Liver (tissue), 9 donors: ENCODE results near the gene TTC38. TPM values are rescaled to one million over a fixed set of nuclear protein-coding genes. Genes with fewer than 3 reads are reported as not detected.

Experiments
- DNase-seq: peaks from one replicate; pipeline ENCODE4 v3.0.0-alpha.2; 2017; ENCODE audit warnings: low spot score
- H3K27ac ChIP-seq, 2 donors: one replicate each; pipeline ENCODE4 v1.7.0; 2013; ENCODE audit warnings: inconsistent platforms in 2 of 2, low read length in 2 of 2, control low read depth in 1 of 2, low read depth in 1 of 2, mild to moderate bottlenecking in 1 of 2
- H3K27me3 ChIP-seq, 4 donors: one replicate each; pipeline versions ENCODE4 v1.6.1 to v1.7.0; 2013; ENCODE audit warnings: low read length in 3 of 4, inconsistent platforms in 1 of 4, mild to moderate bottlenecking in 1 of 4, moderate library complexity in 1 of 4; ENCODE audit not compliant: control insufficient read depth in 4 of 4, insufficient read depth in 4 of 4
- H3K36me3 ChIP-seq, 4 donors: one replicate each; pipeline versions ENCODE4 v1.6.1 to v1.7.0; 2013; ENCODE audit warnings: low read length in 3 of 4, mild to moderate bottlenecking in 3 of 4, low read depth in 1 of 4, moderate library complexity in 1 of 4; ENCODE audit not compliant: control insufficient read depth in 4 of 4, insufficient read depth in 3 of 4
- H3K4me1 ChIP-seq, 4 donors: one replicate each; pipeline versions ENCODE4 v1.6.1 to v1.7.0; 2013; ENCODE audit warnings: low read length in 3 of 4, mild to moderate bottlenecking in 3 of 4, moderate library complexity in 1 of 4; ENCODE audit not compliant: control insufficient read depth in 4 of 4, insufficient read depth in 4 of 4
- H3K4me3 ChIP-seq, 3 donors: one replicate each; pipeline versions ENCODE4 v1.6.1 to v1.7.0; 2013; ENCODE audit warnings: low read length in 3 of 3, control low read depth in 1 of 3, low read depth in 1 of 3, mild to moderate bottlenecking in 1 of 3
- H3K9ac ChIP-seq, 2 donors: one replicate each; pipeline ENCODE4 v1.7.0; 2013; ENCODE audit warnings: low read length in 2 of 2, mild to moderate bottlenecking in 2 of 2, moderate library complexity in 2 of 2, control low read depth in 1 of 2, low read depth in 1 of 2
- H3K9me3 ChIP-seq, 4 donors: one replicate each; pipeline versions ENCODE4 v1.6.1 to v1.7.0; 2013; ENCODE audit warnings: low read length in 3 of 4; ENCODE audit not compliant: control insufficient read depth in 4 of 4
- ATF3 ChIP-seq: IDR thresholded peaks from 2 replicates; pipeline ENCODE4 v1.6.1; 2016; ENCODE audit warnings: antibody characterized with exemption
- CTCF ChIP-seq: fragments of 150-350 bp; IDR thresholded peaks from 2 replicates; pipeline ENCODE4 v1.5.1; 2017; ENCODE audit warnings: improper control_type of control experiment, low read depth, low read length; ENCODE audit not compliant: missing input control
- EGR1 ChIP-seq, 2 donors: IDR thresholded peaks; 2 replicates each; pipeline ENCODE4 v1.6.1; 2016 to 2018; ENCODE audit warnings: antibody characterized with exemption in 2 of 2, low read depth in 2 of 2
- FOXA1 ChIP-seq: IDR thresholded peaks from 2 replicates; pipeline ENCODE4 v1.6.1; 2016; ENCODE audit warnings: antibody characterized with exemption
- GABPA ChIP-seq, 2 donors: IDR thresholded peaks in 1 of 2; conservative IDR thresholded peaks in 1 of 2; 2 replicates each; pipeline ENCODE4 v1.6.1; 2016; ENCODE audit warnings: antibody characterized with exemption in 2 of 2, mild to moderate bottlenecking in 1 of 2, moderate library complexity in 1 of 2
- HNF4A ChIP-seq, 2 donors: conservative IDR thresholded peaks; 2 replicates each; pipeline ENCODE4 v1.6.1; 2016; ENCODE audit warnings: antibody characterized with exemption in 2 of 2, mild to moderate bottlenecking in 2 of 2
- HNF4G ChIP-seq: IDR thresholded peaks from 2 replicates; pipeline ENCODE4 v1.6.1; 2016; ENCODE audit warnings: antibody characterized with exemption
- JUND ChIP-seq, 2 donors: IDR thresholded peaks; 2 replicates each; pipeline ENCODE4 v1.6.1; 2016; ENCODE audit warnings: antibody characterized with exemption in 2 of 2
- NR2F2 ChIP-seq: IDR thresholded peaks from 2 replicates; pipeline ENCODE4 v1.6.1; 2016; ENCODE audit warnings: antibody characterized with exemption
- RAD21 ChIP-seq, 2 donors: IDR thresholded peaks; 2 replicates each; pipeline ENCODE4 v1.6.1; 2016; ENCODE audit warnings: antibody characterized with exemption in 2 of 2, mild to moderate bottlenecking in 2 of 2
- REST ChIP-seq: IDR thresholded peaks from 2 replicates; pipeline ENCODE4 v1.6.1; 2016; ENCODE audit warnings: antibody characterized with exemption, mild to moderate bottlenecking
- RXRA ChIP-seq, 2 donors: IDR thresholded peaks; 2 replicates each; pipeline ENCODE4 v1.6.1; 2017 to 2018; ENCODE audit warnings: antibody characterized with exemption in 2 of 2, mild to moderate bottlenecking in 1 of 2
- SP1 ChIP-seq: IDR thresholded peaks from 2 replicates; pipeline ENCODE4 v1.6.1; 2018; ENCODE audit warnings: antibody characterized with exemption, mild to moderate bottlenecking
- TAF1 ChIP-seq: conservative IDR thresholded peaks from 2 replicates; pipeline ENCODE4 v1.6.1; 2016; ENCODE audit warnings: antibody characterized with exemption, mild to moderate bottlenecking
- YY1 ChIP-seq: IDR thresholded peaks from 2 replicates; pipeline ENCODE4 v1.6.1; 2016; ENCODE audit warnings: antibody characterized with exemption, mild to moderate bottlenecking
- WGBS: extraction: QIAGEN DNeasy Blood & Tissue Kit; methylation state at CpG from one replicate; pipeline ENCODE4 v1.1.7; 2013; 5-methylcytosine and 5-hydroxymethylcytosine counted together
- polyA plus RNA-seq, 2 donors: library from polyadenylated mRNA; stranded (reverse) in 1 of 2; unstranded in 1 of 2; fragments of 200-250 nt in 1 of 2; fragments of >200 nt in 1 of 2; fragmentation: Nextera tagmentation in 1 of 2; extraction: Ambion mirVana in 1 of 2; gene quantifications; one replicate each; pipeline versions ENCODE4 v1.2.1 to v1.2.3, GENCODE V29; 2013 to 2015
- total RNA-seq, 2 donors: library from RNA; depleted of rRNA; stranded (reverse); fragments of >200 nt; gene quantifications; one replicate each; pipeline ENCODE4 v1.2.3, GENCODE V29; 2014
- donor health status: healthy.
- donor health status: healthy.
- donor health status: healthy.
- donor health status: healthy.
- donor health status: healthy.

TTC38 gene
- 100 to 1,000 TPM in 1 of 2 donors, 10 to 100 TPM in 1; 63.9 to 389 TPM for total RNA-seq
- 100 to 1,000 TPM; 117 to 138 TPM for polyA plus RNA-seq

GRCh38 chr22:46267431-46268279 is at the start of gene TTC38:
TSS of gene TTC38 (plus strand) at chr22:46268008. CDS start at chr22:46268040, 32 bp downstream.
- no peaks in the 10 kb centered on the region for H3K27me3 ChIP-seq
- TF ChIP-seq GABPA (IDR thresholded peaks at IDR 0.05 in 1 of 2, conservative IDR thresholded peaks at IDR 0.05 in 1 of 2): peak in 1 of 2 donors; percentile 7
- no peak for TF ChIP-seq NR2F2
- peak; percentile 91 for TF ChIP-seq YY1
- no peak for TF ChIP-seq JUND (IDR thresholded peaks at IDR 0.05)
- no peak for TF ChIP-seq FOXA1
- TF ChIP-seq CTCF: no peak
- TF ChIP-seq TAF1: peak; percentile 84
- TF ChIP-seq HNF4G: peak; percentile 34
- TF ChIP-seq SP1: peak; percentile 72
- TF ChIP-seq HNF4A (conservative IDR thresholded peaks at IDR 0.05): peak; percentile 54 to 91
- TF ChIP-seq RAD21 (IDR thresholded peaks at IDR 0.05): peak; percentile 9 to 33
- TF ChIP-seq RXRA (IDR thresholded peaks at IDR 0.05): peak; percentile 69 to 86
- TF ChIP-seq REST: peak; percentile 80
- H3K27ac ChIP-seq: peak within 1 kb of the TSS; percentile 95 to 96
- H3K9me3 ChIP-seq: no peaks in the 10 kb centered on the region
- peaks cover 3 to 16% (median 8%) of the 10 kb centered on the region in 4 donors for H3K36me3 ChIP-seq
- WGBS: under 1% methylated on average over 74 of the region's 74 CpGs
- H3K9ac ChIP-seq: peak within 1 kb of the TSS; percentile 90 to 95
- peaks cover 0 to 31% (median 20%) of the 10 kb centered on the region in 4 donors for H3K4me1 ChIP-seq
- peak within 1 kb of the TSS; percentile 79 to 97 (median 97) for H3K4me3 ChIP-seq
- peak; percentile 93 for DNase-seq

- Histone ChIP-seq H3K4me3 (no peak overlapping the region), H3K9ac (no peak overlapping the region), H3K27ac (peak overlapping the region; percentile 20 to 34), H3K27me3 (no peaks in the 10 kb centered on the region), H3K4me1 (peaks cover 0 to 7% (median 3%) of the 10 kb centered on the region in 4 donors), H3K36me3 (peaks cover 28 to 57% (median 55%) of the 10 kb centered on the region in 4 donors), H3K9me3 (no peaks in the 10 kb centered on the region)
- WGBS: 65% methylated on average over 10 of the region's 10 CpGs
- no peak for TF ChIP-seq ATF3
- no peak for TF ChIP-seq GABPA (IDR thresholded peaks at IDR 0.05 in 1 of 2, conservative IDR thresholded peaks at IDR 0.05 in 1 of 2)
- no peak for TF ChIP-seq FOXA1
- no peak for TF ChIP-seq EGR1 (IDR thresholded peaks at IDR 0.05; ENCODE audit: low read depth in 2 of 2)
- TF ChIP-seq CTCF: no peak
- no peak for TF ChIP-seq YY1
- no peak for DNase-seq
Observed at GRCh38 chr22:46219636-46220035, 48.2 kb upstream of the TTC38 start.
